ENCODE measurements around the gene RGS19. TPM values are rescaled to one million over a fixed set of nuclear protein-coding genes. Genes with fewer than 3 reads are reported as not detected.

The RGS19 gene
- total RNA-seq, 2 experiments from 2014 or later = 9.7 to 14.8 TPM

DNA sequence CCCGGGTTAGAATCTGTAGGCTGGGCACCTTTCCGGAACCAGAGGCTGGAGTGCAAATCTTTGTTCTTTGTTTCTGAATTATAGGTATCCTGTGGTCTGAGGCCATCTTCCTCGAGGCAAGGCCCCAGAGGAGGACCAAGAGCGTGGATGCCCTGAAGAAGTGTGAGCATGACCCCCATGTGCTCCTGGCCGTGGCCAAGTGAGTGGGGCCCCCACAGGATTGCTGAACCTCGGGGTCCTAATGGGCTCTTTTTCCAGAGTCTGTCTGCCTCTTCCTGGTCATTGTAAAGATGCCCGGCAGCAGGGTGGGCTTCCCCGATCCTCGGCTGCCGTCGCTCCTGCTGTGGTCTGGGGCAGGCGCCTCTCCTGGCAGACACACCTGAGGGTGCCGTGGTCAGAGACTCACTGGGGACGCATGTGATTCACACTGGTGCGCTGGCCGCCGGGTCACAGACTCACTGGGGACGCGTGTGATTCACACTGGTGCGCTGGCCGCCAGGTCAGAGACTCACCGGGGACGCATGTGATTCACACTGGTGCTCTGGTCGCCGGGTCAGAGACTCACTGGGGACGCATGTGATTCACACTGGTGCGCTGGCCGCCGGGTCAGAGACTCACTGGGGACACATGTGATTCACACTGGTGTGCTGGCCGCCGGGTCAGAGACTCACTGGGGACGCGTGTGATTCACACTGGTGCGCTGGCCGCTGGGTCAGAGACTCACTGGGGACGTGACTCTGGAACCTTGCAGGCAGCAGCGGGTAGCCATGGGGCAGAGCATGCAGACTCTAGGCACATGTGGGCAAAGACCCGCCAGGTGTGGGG is 49.8 kb downstream of the RGS19 start:
- Mint-ChIP-seq H3K27me3 (no peaks in the 10 kb centered on the region), H3K4me3 (no peak overlapping the region)

DNA sequence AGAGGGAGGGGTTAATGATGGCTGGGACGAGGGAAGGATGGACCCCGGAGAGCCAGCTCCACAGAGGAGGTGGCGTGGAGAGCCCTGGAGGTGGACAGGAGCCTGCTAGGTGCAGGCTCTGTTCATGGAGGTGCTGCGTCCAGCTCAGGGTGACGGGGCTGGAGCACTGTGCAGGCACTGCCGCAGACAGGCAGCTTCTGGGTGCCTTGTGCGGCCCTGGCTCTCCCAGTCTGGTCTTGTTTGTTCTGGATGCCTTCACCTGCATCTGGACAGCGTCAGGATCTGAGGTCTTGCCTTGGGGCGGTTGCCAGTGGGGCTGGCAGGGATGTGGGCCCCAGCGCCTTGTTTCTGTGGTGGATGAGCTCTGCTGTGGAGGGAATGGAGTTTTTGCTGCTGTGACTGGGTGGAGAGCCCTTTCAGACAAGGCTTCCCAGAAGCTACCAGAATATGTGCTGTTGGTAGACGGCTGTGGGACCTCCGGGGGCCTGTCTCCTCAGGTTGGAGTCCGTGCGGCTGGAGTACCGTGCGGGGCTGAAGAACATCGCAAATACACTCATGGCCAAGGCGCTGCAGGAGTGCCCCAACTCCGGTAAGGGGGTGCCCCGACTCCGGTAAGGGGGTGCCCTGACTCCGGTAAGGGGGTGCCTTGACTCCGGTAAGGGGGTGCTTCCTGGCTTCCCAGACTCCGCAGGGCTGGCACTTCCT is 51.2 kb downstream of the RGS19 start:
- Histone ChIP-seq H3K4me3 (ENCODE audit: low read length) (no peak overlapping the region), H3K27me3 (ENCODE audit: control insufficient read depth in 1 of 2, insufficient read depth in 2 of 2, low read length in 2 of 2) (no peaks in the 10 kb centered on the region), H3K36me3 (ENCODE audit: insufficient read depth, low read length) (peaks cover 94% of the 10 kb centered on the region), H3K4me1 (ENCODE audit: insufficient read depth, low read length) (no peaks in the 10 kb centered on the region), H3K9me3 (ENCODE audit: control insufficient read depth in 1 of 2, insufficient read depth in 1 of 2, low read length in 2 of 2) (no peaks in the 10 kb centered on the region), H3K27ac (ENCODE audit: low read depth in 1 of 2, low read length in 2 of 2) (no peak overlapping the region)
- ChIA-PET CTCF (no interaction called here), POLR2A (interaction anchor here (1.1 kb wide), 1 partner anchor 11 kb away, joined by 4 read pairs; no protein-coding TSS in a partner anchor)
- TF ChIP-seq, protein P1, sequence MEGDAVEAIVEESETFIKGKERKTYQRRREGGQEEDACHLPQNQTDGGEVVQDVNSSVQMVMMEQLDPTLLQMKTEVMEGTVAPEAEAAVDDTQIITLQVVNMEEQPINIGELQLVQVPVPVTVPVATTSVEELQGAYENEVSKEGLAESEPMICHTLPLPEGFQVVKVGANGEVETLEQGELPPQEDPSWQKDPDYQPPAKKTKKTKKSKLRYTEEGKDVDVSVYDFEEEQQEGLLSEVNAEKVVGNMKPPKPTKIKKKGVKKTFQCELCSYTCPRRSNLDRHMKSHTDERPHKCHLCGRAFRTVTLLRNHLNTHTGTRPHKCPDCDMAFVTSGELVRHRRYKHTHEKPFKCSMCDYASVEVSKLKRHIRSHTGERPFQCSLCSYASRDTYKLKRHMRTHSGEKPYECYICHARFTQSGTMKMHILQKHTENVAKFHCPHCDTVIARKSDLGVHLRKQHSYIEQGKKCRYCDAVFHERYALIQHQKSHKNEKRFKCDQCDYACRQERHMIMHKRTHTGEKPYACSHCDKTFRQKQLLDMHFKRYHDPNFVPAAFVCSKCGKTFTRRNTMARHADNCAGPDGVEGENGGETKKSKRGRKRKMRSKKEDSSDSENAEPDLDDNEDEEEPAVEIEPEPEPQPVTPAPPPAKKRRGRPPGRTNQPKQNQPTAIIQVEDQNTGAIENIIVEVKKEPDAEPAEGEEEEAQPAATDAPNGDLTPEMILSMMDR (IDR thresholded peaks at IDR 0.05) = no peak
- H3K4me1 Mint-ChIP-seq (ENCODE audit: low read depth) = no peaks in the 10 kb centered on the region
- no peak overlapping the region for H3K4me3 Mint-ChIP-seq
- ATAC-seq (ENCODE audit: poor library complexity) = no peak
- intact Hi-C loops (cut with DNase I, micrococcal nuclease) = no loop called here
- H3K27ac Mint-ChIP-seq = no peak overlapping the region
- peaks cover 91% of the 10 kb centered on the region for H3K36me3 Mint-ChIP-seq (ENCODE audit: low read depth)
- no peaks in the 10 kb centered on the region for H3K9me3 Mint-ChIP-seq
- no peaks in the 10 kb centered on the region for H3K27me3 Mint-ChIP-seq
- DNase-seq = no peak

More for the DNA sequence above, 49.8 kb downstream of the RGS19 start:
- Mint-ChIP-seq H3K27ac (no peak overlapping the region), H3K4me1 (ENCODE audit: low read depth) (no peaks in the 10 kb centered on the region), H3K9me3 (no peaks in the 10 kb centered on the region), H3K36me3 (ENCODE audit: low read depth) (peaks cover 88% of the 10 kb centered on the region)
- TF ChIP-seq, protein P1 (IDR thresholded peaks at IDR 0.05) = no peak
- H3K4me1 ChIP-seq (ENCODE audit: insufficient read depth, low read length) = peaks cover 9% of the 10 kb centered on the region
- no peaks in the 10 kb centered on the region for H3K27me3 ChIP-seq (ENCODE audit: control insufficient read depth in 1 of 2, insufficient read depth in 2 of 2, low read length in 2 of 2)
- H3K36me3 ChIP-seq (ENCODE audit: insufficient read depth, low read length) = peaks cover 88% of the 10 kb centered on the region
- DNase-seq (no peak), ATAC-seq (ENCODE audit: poor library complexity) (no peak)
- ChIA-PET POLR2A (no interaction called here), CTCF (no interaction called here)
- no peak overlapping the region for H3K4me3 ChIP-seq (ENCODE audit: low read length)
- no peak overlapping the region for H3K27ac ChIP-seq (ENCODE audit: low read depth in 1 of 2, low read length in 2 of 2)
- intact Hi-C loops (cut with DNase I, micrococcal nuclease) = loop anchor here in 1 of 2 experiments (10.0 kb wide), 1 partner anchor 45 kb away; the partner anchor contains the start of gene PRPF6
- no peaks in the 10 kb centered on the region for H3K9me3 ChIP-seq (ENCODE audit: control insufficient read depth in 1 of 2, insufficient read depth in 1 of 2, low read length in 2 of 2)

DNA sequence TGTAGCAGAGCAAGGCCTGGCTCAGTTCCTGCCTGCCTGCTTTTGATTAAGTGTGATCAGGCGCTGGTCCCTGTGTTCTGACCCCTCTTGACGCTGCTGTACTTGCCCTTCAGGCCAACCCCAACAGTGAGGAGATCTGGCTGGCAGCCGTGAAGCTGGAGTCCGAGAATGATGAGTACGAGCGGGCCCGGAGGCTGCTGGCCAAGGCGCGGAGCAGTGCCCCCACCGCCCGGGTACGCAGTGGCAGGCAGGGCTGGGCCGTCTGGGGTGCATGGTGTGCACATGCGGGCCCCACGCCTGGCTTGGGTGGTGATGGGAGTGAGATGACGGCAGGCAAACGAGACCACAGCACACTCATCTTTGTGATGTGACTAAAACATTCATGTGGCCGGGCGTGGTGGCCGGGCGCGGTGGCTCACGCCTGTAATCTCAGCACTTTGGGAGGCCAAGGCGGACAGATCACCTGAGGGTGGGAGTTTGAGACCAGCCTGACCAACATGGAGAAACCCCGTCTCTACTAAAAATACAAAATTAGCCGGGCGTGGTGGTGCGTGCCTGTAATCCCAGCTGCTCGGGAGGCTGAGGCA is 53.4 kb downstream of the RGS19 start:
- no peaks in the 10 kb centered on the region for H3K4me1 Mint-ChIP-seq (ENCODE audit: low read depth)
- no peak for ATAC-seq (ENCODE audit: poor library complexity)
- Histone ChIP-seq H3K27me3 (ENCODE audit: control insufficient read depth in 1 of 2, insufficient read depth in 2 of 2, low read length in 2 of 2) (no peaks in the 10 kb centered on the region), H3K4me3 (ENCODE audit: low read length) (no peak overlapping the region), H3K27ac (ENCODE audit: low read depth in 1 of 2, low read length in 2 of 2) (no peak overlapping the region), H3K9me3 (ENCODE audit: control insufficient read depth in 1 of 2, insufficient read depth in 1 of 2, low read length in 2 of 2) (no peaks in the 10 kb centered on the region), H3K4me1 (ENCODE audit: insufficient read depth, low read length) (no peaks in the 10 kb centered on the region), H3K36me3 (ENCODE audit: insufficient read depth, low read length) (peaks cover 99% of the 10 kb centered on the region)
- H3K4me3 Mint-ChIP-seq = no peak overlapping the region
- TF ChIP-seq, protein P1 (IDR thresholded peaks at IDR 0.05) = no peak
- DNase-seq = no peak
- CTCF ChIA-PET = interaction anchor here (2.3 kb wide), 1 partner anchor 13 kb away, joined by 8 read pairs; no protein-coding TSS in a partner anchor
- peaks cover 97% of the 10 kb centered on the region for H3K36me3 Mint-ChIP-seq (ENCODE audit: low read depth)
- no peak overlapping the region for H3K27ac Mint-ChIP-seq
- intact Hi-C loops (cut with DNase I, micrococcal nuclease) = no loop called here
- POLR2A ChIA-PET = no interaction called here
- no peaks in the 10 kb centered on the region for H3K9me3 Mint-ChIP-seq
- no peaks in the 10 kb centered on the region for H3K27me3 Mint-ChIP-seq
